HG03103 (cell line): Measurements from ENCODE around the gene SND1.
A peak's percentile ranks its signal among the peaks of the same experiment; 100 is the strongest.

Experiments
- ATAC-seq: cut with Tn5 transposase; IDR thresholded peaks from one replicate; pipeline ENCODE4 v1.9.1; 2021; ENCODE audit warnings: low read depth; ENCODE audit not compliant: unreplicated experiment

SND1 gene

DNA sequence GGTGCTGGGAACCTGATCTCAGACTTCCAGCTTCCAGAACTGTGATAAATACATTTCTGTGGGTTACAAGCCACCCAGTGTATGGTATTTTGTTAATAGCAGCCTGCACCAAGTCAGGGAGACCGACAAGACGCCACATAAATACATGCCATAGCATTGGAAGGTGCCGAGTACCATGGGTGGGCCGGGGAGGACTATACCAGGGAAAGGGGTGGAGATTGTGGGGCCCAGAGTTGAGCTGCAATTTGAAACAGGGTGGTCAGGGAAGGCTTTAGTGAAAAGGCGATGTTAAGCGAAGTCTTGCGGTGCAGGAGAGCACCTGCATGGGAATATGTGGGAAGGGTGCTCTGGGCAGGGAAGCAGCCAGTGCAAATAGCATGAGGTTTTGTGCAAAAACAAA lies 468.1 kb downstream of the SND1 start:
- ATAC-seq, result no peak

DNA sequence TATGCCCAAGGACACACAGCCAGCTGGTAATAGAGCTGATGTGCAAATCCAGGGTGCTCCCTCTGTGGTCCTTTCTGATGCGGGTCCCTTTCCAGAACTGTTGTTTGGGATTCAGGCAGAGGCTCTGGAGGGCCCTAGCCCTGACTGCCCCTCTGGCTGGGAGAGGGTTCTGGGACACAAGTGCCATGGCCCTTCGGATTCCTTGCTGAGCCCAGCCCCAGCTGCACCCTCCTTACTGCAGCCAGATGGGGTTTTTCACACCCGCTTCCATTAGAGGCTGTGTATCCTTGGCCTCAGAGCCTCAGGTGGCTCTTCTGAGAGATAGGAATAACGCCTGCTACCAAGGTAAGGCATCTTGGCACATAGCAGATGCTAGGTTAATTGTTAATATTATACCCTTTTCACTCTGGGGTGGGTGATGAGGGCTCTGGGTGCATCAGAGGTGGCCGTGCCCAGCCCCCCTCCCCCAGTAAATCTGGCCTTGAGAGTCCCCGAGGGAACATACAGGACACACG lies 469.0 kb downstream of the SND1 start:
- ATAC-seq, result no peak

DNA sequence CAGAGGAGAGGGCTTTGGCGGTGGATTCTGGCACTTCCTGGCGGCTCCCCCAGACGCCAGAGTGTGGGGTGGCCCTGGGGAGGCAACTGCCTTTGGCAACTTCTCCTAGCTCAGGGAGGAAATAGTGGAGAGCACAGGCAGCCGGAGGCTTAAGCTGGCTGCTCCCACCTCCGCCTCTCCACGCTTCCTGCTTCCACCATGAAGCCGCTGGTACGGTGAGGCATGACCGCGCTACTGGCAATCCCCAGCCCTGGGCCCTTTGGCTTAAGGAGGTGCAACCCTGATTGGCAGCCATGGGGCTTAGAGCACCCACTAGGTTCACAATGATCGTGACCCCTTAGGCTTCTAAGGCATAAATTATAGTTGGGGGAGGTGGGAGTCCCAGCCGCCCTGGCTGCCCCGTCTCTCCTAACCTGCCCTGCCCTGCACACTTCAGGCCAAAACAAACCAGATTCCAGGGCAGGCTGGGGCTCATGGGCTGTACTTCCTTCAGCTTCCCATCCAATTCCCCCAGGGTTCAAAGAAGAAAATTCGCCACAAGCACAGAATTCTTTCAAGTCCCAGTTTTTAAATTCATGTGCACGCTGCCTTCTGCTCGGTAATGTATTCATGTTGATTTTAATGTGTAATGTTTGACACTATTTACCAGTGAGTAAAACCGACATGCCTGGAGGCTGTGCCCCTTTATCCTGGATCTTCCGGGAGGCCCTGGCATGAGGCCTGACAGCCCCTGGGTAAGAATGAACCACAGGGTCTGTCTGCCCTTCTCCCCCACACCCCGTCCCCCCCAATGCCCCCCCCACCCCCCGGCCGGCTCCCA lies 469.9 kb downstream of the SND1 start:
- ATAC-seq, result no peak

DNA sequence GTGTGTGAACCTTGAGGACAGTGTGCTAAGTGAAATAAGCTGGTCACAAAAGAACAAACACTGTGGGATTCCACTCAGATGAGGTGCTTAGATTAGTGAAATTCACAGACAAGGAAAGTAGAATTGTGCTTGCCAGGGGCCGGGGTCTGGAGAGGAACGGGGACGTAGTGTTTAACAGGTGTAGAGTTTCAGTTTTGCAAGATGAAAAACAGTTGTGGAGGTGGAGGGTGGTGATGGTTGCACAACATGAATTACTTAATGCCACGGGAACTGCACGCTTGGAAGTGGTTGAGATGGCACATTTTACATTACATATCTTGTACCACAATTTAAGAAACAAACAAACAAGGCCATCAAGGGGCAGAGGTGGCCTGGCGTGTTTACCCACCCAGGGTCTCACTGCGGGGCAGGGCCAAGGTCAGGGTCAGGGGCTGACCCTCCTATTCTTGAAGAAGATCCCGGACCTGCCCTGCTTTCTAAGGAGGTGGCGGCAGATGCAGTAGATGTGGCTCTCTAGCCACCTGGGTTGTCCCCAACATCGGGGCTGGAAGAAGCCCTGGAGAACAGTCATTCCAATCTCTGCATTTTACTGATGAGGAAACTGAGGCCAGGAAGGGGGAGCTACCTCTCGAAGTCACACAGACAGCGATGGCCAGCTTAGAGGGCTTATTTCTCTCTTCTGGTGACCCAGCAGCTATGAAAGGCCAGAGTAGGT lies 470.7 kb downstream of the SND1 start:
- no peak for ATAC-seq

DNA sequence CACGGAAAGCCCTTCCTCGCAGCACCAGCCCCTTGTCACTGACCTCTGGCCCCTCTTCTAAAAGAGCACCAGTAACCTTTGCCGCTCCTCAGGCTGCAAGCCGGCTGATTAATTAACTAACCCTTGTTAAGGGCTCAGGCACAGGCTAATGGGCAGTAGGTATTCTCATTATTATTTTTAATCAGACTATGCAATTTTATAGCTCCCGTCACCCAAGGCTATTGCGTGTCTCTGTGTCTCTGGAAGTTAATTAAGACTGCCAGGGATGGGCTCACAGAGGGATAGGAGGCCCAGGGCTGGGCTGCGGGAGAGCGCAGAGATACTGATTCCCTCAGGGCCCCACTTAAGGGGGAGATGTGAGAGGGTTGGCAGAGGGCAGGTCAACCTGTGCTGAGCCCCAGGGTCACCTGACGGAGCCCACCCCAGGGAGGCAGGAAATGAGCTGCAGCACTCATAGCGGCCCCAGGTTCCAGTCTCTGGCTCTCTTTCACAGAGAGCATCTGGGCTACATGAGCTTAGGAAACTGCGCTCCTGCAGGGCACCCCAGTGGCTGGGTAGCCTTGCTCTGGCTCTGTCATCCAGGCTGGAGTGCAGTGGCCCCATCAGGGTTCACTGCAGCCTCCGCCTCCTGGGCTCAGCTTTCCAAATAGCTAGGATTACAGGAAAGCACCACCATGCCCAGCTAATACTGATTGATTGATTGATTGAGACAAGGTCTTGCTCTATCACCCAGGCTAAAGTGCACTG lies 471.5 kb downstream of the SND1 start:
- no peak for ATAC-seq

DNA sequence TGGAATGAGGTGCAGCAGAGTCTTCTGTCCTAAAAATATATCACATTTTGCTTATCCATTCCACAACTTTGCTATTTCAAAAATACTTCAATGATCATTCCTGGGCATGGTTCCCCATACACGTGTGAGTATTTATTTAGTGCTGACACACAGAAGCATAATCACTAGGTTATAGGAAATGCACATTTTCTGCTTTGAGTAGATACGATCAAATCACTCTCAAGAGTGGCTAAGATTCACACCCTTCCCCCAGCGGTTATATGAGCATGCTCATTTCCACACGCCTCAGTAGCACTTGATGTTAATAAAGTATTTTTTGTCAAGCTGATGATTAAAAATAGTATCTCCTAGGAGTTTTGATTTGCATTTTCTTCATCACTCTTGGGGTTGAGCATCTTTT lies 472.8 kb downstream of the SND1 start:
- ATAC-seq, result no peak

DNA sequence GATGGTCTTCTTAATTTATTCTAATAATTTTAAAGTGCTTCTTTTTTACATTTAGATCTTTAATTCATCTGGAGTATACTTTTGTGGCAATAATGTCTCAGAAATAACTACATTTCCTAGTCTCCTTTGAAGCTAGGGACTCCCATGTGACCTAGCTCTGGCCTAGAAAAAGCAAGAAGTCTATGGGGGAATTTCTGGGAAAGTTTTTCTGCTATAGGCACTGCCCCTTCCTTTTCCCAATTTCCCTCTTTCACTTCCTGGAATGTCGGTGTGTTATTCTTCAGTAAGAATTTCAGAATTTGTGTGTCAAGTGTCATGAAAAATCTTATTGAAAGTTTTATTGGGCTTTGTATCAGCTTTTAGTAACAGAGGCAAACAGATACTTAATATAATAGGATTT lies 473.8 kb downstream of the SND1 start:
- ATAC-seq, result no peak

DNA sequence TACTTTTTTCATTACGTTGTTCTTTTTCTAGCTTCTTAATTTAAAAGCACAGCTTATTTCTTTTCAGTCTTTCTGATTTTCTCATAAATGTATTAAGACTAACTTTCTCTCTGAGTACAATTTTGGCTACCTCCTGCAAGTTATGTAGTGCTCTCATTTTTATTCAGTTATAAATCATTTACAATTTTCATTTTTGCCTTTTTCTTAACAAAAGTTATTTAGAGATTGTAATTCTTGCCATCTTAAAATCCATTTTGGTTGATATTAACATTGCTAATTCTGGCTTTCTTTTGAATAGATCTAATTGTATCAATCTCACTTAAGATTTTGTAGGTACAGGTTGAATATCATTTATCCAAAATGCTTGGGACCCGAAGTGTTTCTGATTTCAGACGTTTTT lies 476.4 kb downstream of the SND1 start:
- no peak for ATAC-seq

DNA sequence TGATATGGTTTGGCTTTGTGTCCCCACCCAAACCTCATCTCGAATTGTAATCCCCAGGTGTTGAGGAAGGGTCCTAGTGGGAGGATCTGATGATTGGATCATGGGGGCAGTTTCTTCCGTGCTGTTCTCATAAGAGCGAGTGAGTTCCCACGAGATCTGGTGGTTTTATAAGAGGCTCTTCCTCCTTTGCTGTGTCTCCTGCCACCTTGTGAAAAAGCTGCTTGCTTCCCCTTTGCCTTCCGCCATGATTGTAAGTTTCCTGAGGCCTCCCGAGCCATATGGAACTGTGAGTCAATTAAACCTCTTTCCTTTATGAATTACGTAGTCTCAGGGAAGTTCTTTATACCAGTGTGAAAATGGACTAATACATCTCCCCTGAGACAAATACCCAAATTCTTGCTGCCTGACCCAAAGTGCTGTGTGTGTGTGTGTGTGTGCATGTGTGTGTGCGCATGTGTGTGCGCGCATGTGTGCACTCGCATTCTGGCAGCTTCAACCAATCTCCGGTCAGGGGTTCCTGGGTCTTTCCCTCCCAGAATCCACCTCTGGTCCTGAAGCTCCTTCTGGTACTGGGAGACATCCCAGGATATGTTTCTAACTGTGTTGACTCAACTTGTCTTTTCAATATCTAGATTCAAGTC lies 477.4 kb downstream of the SND1 start:
- ATAC-seq, result no peak

DNA sequence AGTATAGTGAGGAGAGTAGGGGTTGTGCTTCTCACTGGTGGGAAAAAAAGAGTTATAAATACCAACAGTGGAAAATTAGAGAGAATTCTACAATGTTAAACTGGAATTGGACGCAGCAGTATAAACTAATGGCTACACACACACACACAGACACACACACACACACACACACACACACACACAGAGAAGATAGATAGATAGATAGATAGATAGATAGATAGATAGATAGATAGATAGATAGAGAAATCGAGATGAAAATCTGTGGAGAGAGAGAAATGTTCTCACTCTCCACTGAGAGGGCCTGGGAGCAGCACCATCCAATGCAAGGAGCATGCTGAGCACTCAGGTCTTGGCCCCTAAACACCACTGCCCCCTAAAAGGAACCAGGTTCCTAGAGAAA lies 479.1 kb downstream of the SND1 start:
- no peak for ATAC-seq

DNA sequence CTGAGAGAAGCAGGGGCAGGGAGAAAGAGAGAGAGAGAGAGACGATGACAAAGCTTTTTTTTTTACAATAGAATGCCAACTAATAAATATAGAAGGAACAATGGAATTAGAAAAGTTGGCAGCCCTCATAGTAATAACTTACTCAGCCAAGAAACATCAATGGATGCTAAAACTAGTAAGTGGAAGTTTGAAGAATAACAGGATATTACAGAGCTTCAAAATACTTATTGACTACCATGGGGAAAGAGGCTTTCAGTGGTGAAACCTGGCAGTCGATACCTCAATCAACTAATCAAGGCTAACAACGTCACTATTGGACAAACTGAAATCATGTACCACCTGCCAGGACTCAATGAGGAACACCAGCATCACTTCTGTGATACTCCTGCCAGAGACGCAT lies 479.7 kb downstream of the SND1 start:
- no peak for ATAC-seq

DNA sequence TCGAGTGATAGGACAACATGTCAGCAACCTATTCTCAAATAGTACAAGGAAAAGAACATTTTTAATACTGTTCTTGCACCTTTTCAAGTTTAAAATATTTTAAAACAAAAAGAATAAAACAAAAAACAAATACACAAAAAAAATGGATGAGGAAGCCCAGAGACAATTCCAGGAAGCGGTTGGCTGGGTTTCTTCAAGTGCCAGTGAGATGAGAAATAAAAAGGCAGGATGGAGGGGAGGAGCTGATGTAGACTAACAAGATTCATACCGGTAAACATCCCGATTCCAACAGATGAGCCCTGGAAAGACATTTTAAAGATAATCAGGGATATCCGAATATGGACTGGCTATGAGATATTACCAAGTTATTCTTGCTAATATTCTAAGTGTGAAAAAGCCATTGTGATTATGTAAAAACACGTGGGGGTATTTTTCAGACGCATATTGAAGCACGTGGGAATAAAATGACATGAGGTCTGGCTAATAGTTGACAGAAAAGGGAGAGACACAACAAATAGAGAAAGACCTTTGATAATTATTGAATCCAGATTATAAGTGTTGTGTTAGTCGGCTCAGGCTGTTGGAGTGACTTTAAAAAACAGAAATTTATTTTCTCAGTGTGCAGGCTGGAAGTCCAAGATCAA lies 480.6 kb downstream of the SND1 start:
- ATAC-seq, result no peak

DNA sequence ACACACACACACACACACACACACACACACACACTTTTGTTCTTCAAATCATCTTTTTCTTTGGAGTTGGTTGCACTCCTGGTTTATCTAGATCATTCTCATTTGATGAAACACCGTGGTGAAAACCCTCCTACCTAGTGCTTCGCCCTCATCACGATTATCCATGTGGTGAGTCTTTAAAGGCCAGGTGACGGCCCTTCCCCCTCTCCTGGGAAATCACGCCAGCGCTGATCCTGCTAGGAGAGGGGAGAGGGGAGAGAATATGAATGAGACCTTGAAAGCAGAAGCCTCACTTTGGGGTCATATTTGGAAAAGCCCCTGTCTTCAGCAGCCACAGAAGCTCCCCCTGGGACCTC lies 483.1 kb downstream of the SND1 start:
- no peak for ATAC-seq

DNA sequence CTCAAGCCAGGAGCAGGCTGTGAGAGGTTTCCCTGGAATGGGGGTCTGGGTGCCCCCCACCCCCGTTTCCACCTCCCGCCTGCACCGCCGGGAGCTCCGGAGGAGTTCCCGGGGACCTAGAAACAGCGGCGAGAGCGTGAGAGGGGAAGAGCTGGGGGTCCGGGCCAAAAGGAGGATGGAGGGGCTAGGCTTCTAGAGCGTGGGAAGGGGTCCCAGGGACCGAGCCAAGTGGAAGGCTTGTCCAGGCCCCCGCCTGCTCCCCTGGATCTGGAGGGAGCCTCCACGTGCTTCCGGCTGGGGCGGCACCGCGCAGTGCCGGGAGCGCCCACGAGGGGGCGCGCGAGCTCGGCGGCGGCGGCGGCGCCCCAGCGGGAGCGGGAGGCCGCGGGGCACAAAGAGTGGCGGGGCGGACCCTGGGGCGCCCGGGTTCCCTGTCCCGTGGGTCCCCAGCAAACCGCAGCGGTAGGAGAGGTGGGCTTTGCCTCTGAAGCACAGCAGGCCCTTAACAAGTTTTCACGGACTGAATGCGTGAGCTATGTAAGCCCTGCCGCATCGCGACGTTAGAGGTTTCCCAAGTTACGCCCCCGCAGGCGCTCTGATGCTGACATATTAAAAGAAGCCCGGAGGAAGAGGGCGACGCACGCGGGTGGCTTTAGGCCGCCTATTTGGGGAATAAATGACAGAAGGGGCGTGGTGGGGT lies 483.7 kb downstream of the SND1 start:
- ATAC-seq, result peak; percentile 94

DNA sequence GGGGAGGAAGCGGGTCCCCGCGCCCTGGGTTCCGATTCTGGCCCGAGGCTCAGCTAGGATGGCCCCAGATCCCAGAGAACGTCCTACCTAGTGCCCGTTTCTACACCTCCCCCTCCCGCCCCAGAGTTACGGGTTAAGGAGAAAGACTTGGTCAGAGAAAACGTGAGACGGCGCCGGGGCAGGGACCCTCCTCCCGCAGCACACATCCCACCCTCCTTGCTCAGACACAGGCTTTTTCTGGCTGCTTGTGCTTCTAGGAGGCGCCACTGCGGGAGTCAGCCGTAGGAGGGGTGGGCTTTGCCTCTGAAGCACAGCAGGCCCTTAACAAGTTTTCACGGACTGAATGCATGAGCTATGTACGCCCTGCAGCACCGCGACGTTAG lies 484.2 kb downstream of the SND1 start:
- no peak for ATAC-seq

DNA sequence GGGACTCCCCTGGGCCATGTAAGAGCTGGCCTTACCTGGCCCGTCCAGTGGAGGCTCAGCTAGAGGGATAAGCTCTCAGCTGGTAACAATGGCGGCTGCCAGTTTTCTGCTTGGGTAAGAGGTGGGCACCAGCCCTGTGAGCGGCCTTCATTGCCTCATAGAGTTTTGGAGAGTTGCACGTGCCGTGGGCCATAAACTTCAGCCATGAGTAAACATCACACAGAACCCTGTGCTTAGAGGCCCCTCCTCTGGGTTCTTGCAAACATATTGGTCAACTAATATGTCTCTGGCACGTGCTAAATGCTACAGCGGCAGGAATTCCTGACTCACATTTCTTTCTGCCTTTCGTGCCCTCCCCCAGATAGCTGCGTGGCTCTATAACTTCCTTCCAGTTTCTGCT lies 485.2 kb downstream of the SND1 start:
- ATAC-seq, result no peak

DNA sequence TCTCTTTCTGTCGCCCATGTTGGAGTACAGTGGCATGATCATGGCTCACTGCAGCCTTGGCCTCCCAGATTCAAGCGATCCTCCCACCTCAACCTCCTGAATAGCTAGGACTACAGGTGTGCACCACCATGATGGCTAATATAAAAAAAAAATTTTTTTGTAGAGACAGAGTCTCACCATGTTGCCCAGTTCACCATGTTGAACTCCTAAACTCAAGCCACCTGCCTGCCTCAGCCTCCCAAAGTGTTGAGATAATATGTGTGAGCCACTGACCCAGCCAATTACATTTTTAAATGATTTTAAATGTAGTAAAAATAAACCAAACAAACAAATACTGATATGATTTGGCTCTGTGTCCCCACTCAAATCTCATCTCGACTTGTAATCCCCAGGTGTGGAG lies 487.4 kb downstream of the SND1 start:
- ATAC-seq, result no peak

DNA sequence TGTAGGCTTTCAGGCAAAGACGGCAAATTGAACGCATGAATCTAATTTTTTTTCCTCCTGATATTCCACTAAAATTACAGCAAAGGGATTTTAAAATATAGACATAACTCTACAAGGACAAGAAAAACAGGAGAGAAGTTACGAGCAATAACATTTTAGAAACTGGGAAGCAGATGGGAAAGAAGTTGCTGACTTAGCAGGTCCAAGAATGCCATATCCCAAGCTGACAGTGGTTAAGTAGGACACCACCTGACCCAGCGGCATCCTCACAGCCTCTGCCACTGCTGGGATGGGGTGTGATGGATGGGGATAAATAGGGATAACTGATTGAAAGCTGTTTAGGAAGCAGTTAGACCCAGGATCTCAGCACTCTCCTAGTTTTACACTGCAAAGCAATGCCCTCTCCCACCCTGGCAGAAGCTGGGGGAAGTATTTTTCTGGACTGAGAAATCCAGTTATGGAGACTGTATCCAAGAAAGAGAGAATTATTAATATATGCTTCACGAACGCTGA lies 489.7 kb downstream of the SND1 start:
- no peak for ATAC-seq
